NCI-H2196 treated with DMSO at 0.1 percent for 48 hours (cell line): Measurements from ENCODE around the gene TIPIN.
A peak's percentile ranks its signal among the peaks of the same experiment; 100 is the strongest.
"Not testable (repeated sequence)": the region's sequence is repeated elsewhere in the genome, so short reads cannot be mapped to it uniquely, and the experiment has no call there.

Experiments used
- DNase-seq: peaks from one replicate; lab custom pipeline; 2025; ENCODE audit not compliant: unreplicated experiment; lab: John Stamatoyannopoulos, UW

The TIPIN gene

GRCh38 chr15:66386204-66387123, 30.0 kb upstream of the TIPIN start, which contains the start of gene MAP2K1:
TSS of gene MAP2K1 (plus strand) at chr15:66386912. CDS start at chr15:66387348, 436 bp downstream.
- DNase-seq, result peak; percentile 69

GRCh38 chr15:66381376-66381775, 24.9 kb upstream of the TIPIN start:
- DNase-seq, result not testable (repeated sequence)

- DNase-seq, result no peak
Observed at GRCh38 chr15:66378814-66379430, 22.4 kb upstream of the TIPIN start.

- DNase-seq, result no peak
Observed at GRCh38 chr15:66374179-66374578, 17.7 kb upstream of the TIPIN start.

- peak; percentile 18 for DNase-seq
Observed at GRCh38 chr15:66369773-66370651, 13.5 kb upstream of the TIPIN start.

- DNase-seq, result no peak
Observed at GRCh38 chr15:66364944-66365528, 8.6 kb upstream of the TIPIN start.

GRCh38 chr15:66362776-66363175, 6.3 kb upstream of the TIPIN start:
- DNase-seq, result no peak

GRCh38 chr15:66361745-66362460, 5.4 kb upstream of the TIPIN start:
- DNase-seq, result not testable (repeated sequence)

- no peak for DNase-seq
Observed at GRCh38 chr15:66359740-66360139, 3.3 kb upstream of the TIPIN start.

GRCh38 chr15:66356077-66356358, 467 bp downstream of the TIPIN start:
- DNase-seq, result no peak

GRCh38 chr15:66348530-66348929, 8.0 kb downstream of the TIPIN start:
- DNase-seq, result not testable (repeated sequence)

GRCh38 chr15:66328771-66329170, 27.7 kb downstream of the TIPIN start:
- DNase-seq, result no peak

- DNase-seq, result no peak
Observed at GRCh38 chr15:66327736-66328135, 28.7 kb downstream of the TIPIN start.

GRCh38 chr15:66326051-66326450, 30.4 kb downstream of the TIPIN start:
- no peak for DNase-seq

- DNase-seq, result no peak
Observed at GRCh38 chr15:66323312-66323928, 33.1 kb downstream of the TIPIN start.

- no peak for DNase-seq
Observed at GRCh38 chr15:66312144-66312543, 44.3 kb downstream of the TIPIN start.

- no peak for DNase-seq
Observed at GRCh38 chr15:66310786-66311185, 45.7 kb downstream of the TIPIN start.

GRCh38 chr15:66309828-66310227, 46.7 kb downstream of the TIPIN start:
- DNase-seq, result no peak

GRCh38 chr15:66308531-66308930, 48.0 kb downstream of the TIPIN start:
- no peak for DNase-seq

- no peak for DNase-seq
Observed at GRCh38 chr15:66306381-66306780, 50.1 kb downstream of the TIPIN start.
